ENCODE results near the gene ETV3. TPM values are rescaled to one million over a fixed set of nuclear protein-coding genes. Genes with fewer than 3 reads are reported as not detected.

The ETV3 gene
- total and polyA plus RNA-seq, 3 donors from 2014 or later: 22.2 to 29.1 (median 28.0) TPM

- H3K36me3 ChIP-seq (ENCODE audit: low read depth, missing control alignments): no peaks in the 10 kb centered on the region
- no peaks in the 10 kb centered on the region for H3K27me3 ChIP-seq
- H3K4me1 ChIP-seq: peaks cover 4% of the 10 kb centered on the region
- no peak overlapping the region for H3K4me3 ChIP-seq
- no peak for DNase-seq
- no peaks in the 10 kb centered on the region for H3K9me3 ChIP-seq
- TF ChIP-seq, protein P1, sequence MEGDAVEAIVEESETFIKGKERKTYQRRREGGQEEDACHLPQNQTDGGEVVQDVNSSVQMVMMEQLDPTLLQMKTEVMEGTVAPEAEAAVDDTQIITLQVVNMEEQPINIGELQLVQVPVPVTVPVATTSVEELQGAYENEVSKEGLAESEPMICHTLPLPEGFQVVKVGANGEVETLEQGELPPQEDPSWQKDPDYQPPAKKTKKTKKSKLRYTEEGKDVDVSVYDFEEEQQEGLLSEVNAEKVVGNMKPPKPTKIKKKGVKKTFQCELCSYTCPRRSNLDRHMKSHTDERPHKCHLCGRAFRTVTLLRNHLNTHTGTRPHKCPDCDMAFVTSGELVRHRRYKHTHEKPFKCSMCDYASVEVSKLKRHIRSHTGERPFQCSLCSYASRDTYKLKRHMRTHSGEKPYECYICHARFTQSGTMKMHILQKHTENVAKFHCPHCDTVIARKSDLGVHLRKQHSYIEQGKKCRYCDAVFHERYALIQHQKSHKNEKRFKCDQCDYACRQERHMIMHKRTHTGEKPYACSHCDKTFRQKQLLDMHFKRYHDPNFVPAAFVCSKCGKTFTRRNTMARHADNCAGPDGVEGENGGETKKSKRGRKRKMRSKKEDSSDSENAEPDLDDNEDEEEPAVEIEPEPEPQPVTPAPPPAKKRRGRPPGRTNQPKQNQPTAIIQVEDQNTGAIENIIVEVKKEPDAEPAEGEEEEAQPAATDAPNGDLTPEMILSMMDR (IDR thresholded peaks at IDR 0.05): no peak
- TF ChIP-seq POLR2A (IDR thresholded peaks at IDR 0.05): no peak
- 75 to 85% methylated on average over 3 of the region's 3 CpGs for WGBS, 2 donors
- no peak overlapping the region for H3K27ac ChIP-seq
- intact Hi-C loops (cut with DNase I; ENCODE audit: low total_unique reads): no loop called here
Observed at GRCh38 chr1:157146244-157146643, 8.0 kb upstream of the ETV3 start.

DNA sequence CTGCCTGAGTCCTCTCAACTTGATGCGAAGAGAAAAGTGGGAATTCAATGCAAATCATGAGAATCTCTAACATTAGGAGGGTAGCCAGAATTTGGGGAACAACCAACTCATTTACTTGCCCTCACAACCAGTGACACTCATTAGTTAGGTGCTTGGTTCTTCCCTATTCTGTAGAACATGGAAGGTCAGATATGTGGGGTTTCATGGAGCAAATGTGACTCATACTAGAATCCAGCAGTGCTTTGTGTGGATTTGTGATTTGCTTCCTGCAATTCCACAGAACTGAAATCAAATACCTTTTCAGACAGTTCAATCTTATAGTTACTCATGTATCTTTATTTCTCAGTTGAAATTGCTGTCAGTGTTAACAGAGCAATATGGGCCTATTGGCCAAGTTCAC is 6.9 kb upstream of the ETV3 start:
- 85 to 100% methylated on average over 1 of the region's 1 CpG for WGBS, 2 donors
- no peaks in the 10 kb centered on the region for H3K9me3 ChIP-seq
- no peak overlapping the region for H3K4me3 ChIP-seq
- no peaks in the 10 kb centered on the region for H3K36me3 ChIP-seq (ENCODE audit: low read depth, missing control alignments)
- TF ChIP-seq, protein P1 (IDR thresholded peaks at IDR 0.05): no peak
- TF ChIP-seq POLR2A (IDR thresholded peaks at IDR 0.05): no peak
- intact Hi-C loops (cut with DNase I; ENCODE audit: low total_unique reads): no loop called here
- H3K27ac ChIP-seq: no peak overlapping the region
- peaks cover 4% of the 10 kb centered on the region for H3K4me1 ChIP-seq
- no peak for DNase-seq
- no peaks in the 10 kb centered on the region for H3K27me3 ChIP-seq

DNA sequence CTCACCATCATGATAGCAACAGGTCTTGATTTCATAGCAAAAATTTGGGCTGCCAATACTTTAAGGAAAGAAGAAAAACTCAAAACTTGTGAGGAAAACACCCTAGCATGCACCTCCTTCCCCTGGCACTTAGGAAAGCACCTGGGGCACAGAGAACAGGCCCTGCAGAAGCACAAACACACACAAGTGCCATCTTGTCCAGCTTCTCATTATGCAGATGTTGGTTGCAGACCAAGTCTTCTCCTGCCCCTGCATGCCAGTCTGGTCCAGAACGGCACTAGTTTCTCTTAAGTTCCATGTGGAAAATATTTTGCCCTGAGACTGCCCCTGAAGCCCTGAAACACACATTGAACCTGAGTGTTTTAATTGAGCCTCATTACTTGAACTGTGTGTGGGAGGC is 6.3 kb upstream of the ETV3 start:
- TF ChIP-seq, protein P1 (IDR thresholded peaks at IDR 0.05): no peak
- no peak for TF ChIP-seq POLR2A (IDR thresholded peaks at IDR 0.05)
- WGBS, 2 donors: 70 to 80% methylated on average over 1 of the region's 1 CpG
- DNase-seq: no peak
- H3K27me3 ChIP-seq: no peaks in the 10 kb centered on the region
- H3K4me1 ChIP-seq: peaks cover 4% of the 10 kb centered on the region
- H3K36me3 ChIP-seq (ENCODE audit: low read depth, missing control alignments): no peaks in the 10 kb centered on the region
- intact Hi-C loops (cut with DNase I; ENCODE audit: low total_unique reads): no loop called here
- no peak overlapping the region for H3K4me3 ChIP-seq
- H3K9me3 ChIP-seq: no peaks in the 10 kb centered on the region
- no peak overlapping the region for H3K27ac ChIP-seq

DNA sequence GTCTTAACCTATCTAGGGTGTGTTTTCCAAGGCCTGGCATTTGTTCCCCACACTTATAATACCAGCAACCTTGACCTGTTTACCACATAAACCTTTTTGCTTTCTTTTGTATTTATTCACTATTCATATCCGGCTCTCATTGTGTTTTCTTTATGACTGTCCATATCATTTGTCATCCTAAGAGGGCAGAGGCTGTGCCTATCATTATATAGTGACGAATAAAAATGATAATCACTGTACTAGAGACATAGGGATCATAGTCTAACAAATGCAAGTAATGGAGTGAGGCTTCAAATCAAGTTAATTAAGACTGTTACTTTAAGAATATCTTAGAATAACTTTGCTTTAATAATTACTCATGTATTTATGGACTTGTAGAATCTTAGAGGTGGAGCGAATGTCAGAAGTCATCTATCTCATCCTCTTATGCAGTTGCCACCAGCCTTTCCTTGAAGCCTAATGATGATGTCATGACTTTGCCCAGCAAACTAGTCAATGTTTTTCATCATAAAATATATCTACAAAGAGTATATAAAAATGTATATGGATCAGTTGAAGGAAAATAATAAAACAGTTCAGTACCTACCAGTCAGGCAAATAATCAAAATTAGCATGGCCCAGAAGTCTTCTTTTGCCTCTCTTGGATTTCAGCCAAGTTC is 4.7 kb upstream of the ETV3 start:
- Histone ChIP-seq H3K36me3 (ENCODE audit: low read depth, missing control alignments) (no peaks in the 10 kb centered on the region), H3K9me3 (no peaks in the 10 kb centered on the region), H3K4me3 (no peak overlapping the region), H3K4me1 (peaks cover 8% of the 10 kb centered on the region), H3K27ac (no peak overlapping the region), H3K27me3 (no peaks in the 10 kb centered on the region)
- 76 to 80% methylated on average over 3 of the region's 3 CpGs for WGBS, 2 donors
- intact Hi-C loops (cut with DNase I; ENCODE audit: low total_unique reads): no loop called here
- DNase-seq: no peak
- TF ChIP-seq, protein P1 (IDR thresholded peaks at IDR 0.05): no peak
- no peak for TF ChIP-seq POLR2A (IDR thresholded peaks at IDR 0.05)

DNA sequence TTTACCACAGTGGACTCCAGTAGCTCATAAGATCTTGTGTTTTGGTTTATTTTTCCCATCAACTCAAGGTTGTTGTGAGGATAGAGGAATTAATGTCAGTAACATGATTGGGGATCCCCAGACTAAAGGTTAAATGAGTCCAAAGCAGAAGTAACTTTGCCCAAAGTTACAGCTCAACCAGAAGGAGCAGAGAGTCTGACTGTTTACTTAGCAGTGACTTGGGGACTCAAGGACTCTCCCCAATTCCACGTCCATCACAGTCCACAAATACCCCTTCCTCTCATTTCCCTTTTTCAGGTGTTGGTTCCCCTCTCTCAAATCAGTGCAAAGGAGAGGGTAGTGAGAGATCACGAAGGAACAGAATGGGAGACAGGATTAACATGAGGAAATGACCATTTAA is 4.0 kb upstream of the ETV3 start:
- no peak overlapping the region for H3K27ac ChIP-seq
- DNase-seq: no peak
- intact Hi-C loops (cut with DNase I; ENCODE audit: low total_unique reads): no loop called here
- H3K4me1 ChIP-seq: peaks cover 9% of the 10 kb centered on the region
- WGBS, 2 donors: 67 to 83% methylated on average over 2 of the region's 2 CpGs
- H3K36me3 ChIP-seq (ENCODE audit: low read depth, missing control alignments): no peaks in the 10 kb centered on the region
- TF ChIP-seq, protein P1 (IDR thresholded peaks at IDR 0.05): no peak
- no peak for TF ChIP-seq POLR2A (IDR thresholded peaks at IDR 0.05)
- no peak overlapping the region for H3K4me3 ChIP-seq
- H3K27me3 ChIP-seq: no peaks in the 10 kb centered on the region
- no peaks in the 10 kb centered on the region for H3K9me3 ChIP-seq
